ENCODE results near the gene EPN1.

The EPN1 gene

GRCh38 chr19:55646889-55647731, 27.9 kb upstream of the EPN1 start:
- no peak for DNase-seq (ENCODE audit: low spot score)

- DNase-seq (ENCODE audit: low spot score) = peak; percentile 34
Measured at GRCh38 chr19:55647732-55648584, 27.1 kb upstream of the EPN1 start, which contains the start of gene CCDC106. TSS of gene CCDC106 (plus strand) at chr19:55648212. CDS start at chr19:55649047, 835 bp downstream.

GRCh38 chr19:55648585-55649267, 26.3 kb upstream of the EPN1 start:
- no peak for DNase-seq (ENCODE audit: low spot score)

- DNase-seq (ENCODE audit: low spot score) = no peak
Measured at GRCh38 chr19:55649268-55650125, 25.5 kb upstream of the EPN1 start.

- DNase-seq (ENCODE audit: low spot score) = no peak
Measured at GRCh38 chr19:55650126-55650557, 24.9 kb upstream of the EPN1 start.

GRCh38 chr19:55650602-55651230, 24.3 kb upstream of the EPN1 start:
- no peak for DNase-seq (ENCODE audit: low spot score)

GRCh38 chr19:55651236-55651635, 23.8 kb upstream of the EPN1 start:
- no peak for DNase-seq (ENCODE audit: low spot score)

- DNase-seq (ENCODE audit: low spot score) = no peak
Measured at GRCh38 chr19:55652311-55653128, 22.5 kb upstream of the EPN1 start.

- DNase-seq (ENCODE audit: low spot score) = peak; percentile 99
Measured at GRCh38 chr19:55653651-55654322, 21.2 kb upstream of the EPN1 start.

- DNase-seq (ENCODE audit: low spot score) = peak; percentile 100
Measured at GRCh38 chr19:55654323-55654867, 20.6 kb upstream of the EPN1 start.

GRCh38 chr19:55654868-55655647, 20.0 kb upstream of the EPN1 start, which contains the start of gene U2AF2:
TSS of gene U2AF2 (plus strand) at chr19:55655035. CDS start at chr19:55655105, 70 bp downstream.
- peak; percentile 97 for DNase-seq (ENCODE audit: low spot score)

GRCh38 chr19:55655648-55656040, 19.4 kb upstream of the EPN1 start:
- no peak for DNase-seq (ENCODE audit: low spot score)

GRCh38 chr19:55656552-55656951, 18.5 kb upstream of the EPN1 start:
- no peak for DNase-seq (ENCODE audit: low spot score)

GRCh38 chr19:55656988-55657747, 17.9 kb upstream of the EPN1 start:
- DNase-seq (ENCODE audit: low spot score) = no peak

GRCh38 chr19:55658846-55659459, 16.1 kb upstream of the EPN1 start:
- DNase-seq (ENCODE audit: low spot score) = no peak

- no peak for DNase-seq (ENCODE audit: low spot score)
Measured at GRCh38 chr19:55659822-55660221, 15.2 kb upstream of the EPN1 start.

GRCh38 chr19:55660404-55660803, 14.6 kb upstream of the EPN1 start:
- DNase-seq (ENCODE audit: low spot score) = no peak

Measured in CD4-positive, alpha-beta T cell treated with Interleukin-6 at 100 ng/mL for 8 hours (primary cell).